ENCODE data around the gene DEXI. TPM values are rescaled to one million over a fixed set of nuclear protein-coding genes. Genes with fewer than 3 reads are reported as not detected.
A peak's percentile ranks its signal among the peaks of the same experiment; 100 is the strongest.

Gene DEXI
- total RNA-seq, 4 donors from 2014 or later, result 36.2 to 76.4 (median 56.0) TPM

- DNase-seq, result peak; percentile 86
- intact Hi-C loops (cut with DNase I; ENCODE audit: low total_unique reads), result no loop called here
Measured at GRCh38 chr16:10964039-10964890, 22.0 kb upstream of the DEXI start.

GRCh38 chr16:10961231-10961630 is 19.0 kb upstream of the DEXI start:
- no peaks in the 10 kb centered on the region for H3K9me3 ChIP-seq
- H3K27ac ChIP-seq, result peak overlapping the region; percentile 11 to 57 (median 50)
- H3K4me3 ChIP-seq, result no peak overlapping the region
- DNase-seq, result no peak
- in situ Hi-C loops (cut with MboI; ENCODE audit: low pct_ligation_motif_present in 1 of 4, low pct_unique_long_range_greater_than_20kb in 1 of 4, low sequenced_read_pairs in 3 of 4), result loop anchor here (10.0 to 25.0 kb wide), 4 partner anchors 294 to 576 kb away; partner anchors contain the start of gene SOCS1 (in 2 of the 4)
- peaks cover 0 to 11% (median 5%) of the 10 kb centered on the region in 4 donors for H3K4me1 ChIP-seq
- no peaks in the 10 kb centered on the region for H3K36me3 ChIP-seq
- intact Hi-C loops (cut with DNase I; ENCODE audit: low total_unique reads), result no loop called here
- WGBS, 2 donors (ENCODE audit: low coverage in 1 of 2), result 75 to 89% methylated on average over 3 to 7 of the region's 7 CpGs
- no peaks in the 10 kb centered on the region for H3K27me3 ChIP-seq
- TF ChIP-seq POLR2AphosphoS5 (IDR thresholded peaks at IDR 0.05), result peak in 1 of 3 donors; percentile 12
- no peak for TF ChIP-seq POLR2A (IDR thresholded peaks at IDR 0.05)
- no peak for TF ChIP-seq EP300 (IDR thresholded peaks at IDR 0.05; ENCODE audit: low read depth)
- TF ChIP-seq, protein P1, sequence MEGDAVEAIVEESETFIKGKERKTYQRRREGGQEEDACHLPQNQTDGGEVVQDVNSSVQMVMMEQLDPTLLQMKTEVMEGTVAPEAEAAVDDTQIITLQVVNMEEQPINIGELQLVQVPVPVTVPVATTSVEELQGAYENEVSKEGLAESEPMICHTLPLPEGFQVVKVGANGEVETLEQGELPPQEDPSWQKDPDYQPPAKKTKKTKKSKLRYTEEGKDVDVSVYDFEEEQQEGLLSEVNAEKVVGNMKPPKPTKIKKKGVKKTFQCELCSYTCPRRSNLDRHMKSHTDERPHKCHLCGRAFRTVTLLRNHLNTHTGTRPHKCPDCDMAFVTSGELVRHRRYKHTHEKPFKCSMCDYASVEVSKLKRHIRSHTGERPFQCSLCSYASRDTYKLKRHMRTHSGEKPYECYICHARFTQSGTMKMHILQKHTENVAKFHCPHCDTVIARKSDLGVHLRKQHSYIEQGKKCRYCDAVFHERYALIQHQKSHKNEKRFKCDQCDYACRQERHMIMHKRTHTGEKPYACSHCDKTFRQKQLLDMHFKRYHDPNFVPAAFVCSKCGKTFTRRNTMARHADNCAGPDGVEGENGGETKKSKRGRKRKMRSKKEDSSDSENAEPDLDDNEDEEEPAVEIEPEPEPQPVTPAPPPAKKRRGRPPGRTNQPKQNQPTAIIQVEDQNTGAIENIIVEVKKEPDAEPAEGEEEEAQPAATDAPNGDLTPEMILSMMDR (IDR thresholded peaks at IDR 0.05), result no peak

More at GRCh38 chr16:10964039-10964890, 22.0 kb upstream of the DEXI start:
- Histone ChIP-seq H3K9me3 (no peaks in the 10 kb centered on the region), H3K4me3 (no peak overlapping the region), H3K27me3 (no peaks in the 10 kb centered on the region), H3K4me1 (peaks cover 0 to 11% (median 5%) of the 10 kb centered on the region in 4 donors), H3K27ac (peak overlapping the region in 3 of 4 donors; percentile 8 to 56 (median 55)), H3K36me3 (no peaks in the 10 kb centered on the region)
- in situ Hi-C loops (cut with MboI; ENCODE audit: low pct_ligation_motif_present in 1 of 4, low pct_unique_long_range_greater_than_20kb in 1 of 4, low sequenced_read_pairs in 3 of 4), result loop anchor here (10.0 to 25.0 kb wide), 4 partner anchors 291 to 573 kb away; partner anchors contain the start of gene SOCS1 (in 2 of the 4)
- TF ChIP-seq POLR2A (IDR thresholded peaks at IDR 0.05), result no peak
- TF ChIP-seq, protein P1 (IDR thresholded peaks at IDR 0.05), result peak; percentile 90 to 96 (median 95)
- 25 to 79% methylated on average over 2 to 20 of the region's 20 CpGs for WGBS, 2 donors (ENCODE audit: low coverage in 1 of 2)

GRCh38 chr16:10959161-10959560 is 16.9 kb upstream of the DEXI start:
- H3K36me3 ChIP-seq, result no peaks in the 10 kb centered on the region
- in situ Hi-C loops (cut with MboI; ENCODE audit: low pct_ligation_motif_present in 1 of 4, low pct_unique_long_range_greater_than_20kb in 1 of 4, low sequenced_read_pairs in 3 of 4), result loop anchor here in 2 of 4 donors (25.0 kb wide), 2 partner anchors 403 to 578 kb away; a partner anchor contains a TSS
- intact Hi-C loops (cut with DNase I; ENCODE audit: low total_unique reads), result no loop called here
- TF ChIP-seq EP300 (IDR thresholded peaks at IDR 0.05; ENCODE audit: low read depth) (no peak), POLR2A (IDR thresholded peaks at IDR 0.05) (no peak), POLR2AphosphoS5 (IDR thresholded peaks at IDR 0.05) (no peak)
- TF ChIP-seq, protein P1 (IDR thresholded peaks at IDR 0.05), result no peak
- H3K4me3 ChIP-seq, result no peak overlapping the region
- no peak overlapping the region for H3K27ac ChIP-seq
- no peaks in the 10 kb centered on the region for H3K9me3 ChIP-seq
- peaks cover under 1 to 9% (median 4%) of the 10 kb centered on the region in 4 donors for H3K4me1 ChIP-seq
- no peaks in the 10 kb centered on the region for H3K27me3 ChIP-seq
- no peak for DNase-seq
- WGBS, 2 donors (ENCODE audit: low coverage in 1 of 2), result 79 to 88% methylated on average over 5 of the region's 5 CpGs

DNA sequence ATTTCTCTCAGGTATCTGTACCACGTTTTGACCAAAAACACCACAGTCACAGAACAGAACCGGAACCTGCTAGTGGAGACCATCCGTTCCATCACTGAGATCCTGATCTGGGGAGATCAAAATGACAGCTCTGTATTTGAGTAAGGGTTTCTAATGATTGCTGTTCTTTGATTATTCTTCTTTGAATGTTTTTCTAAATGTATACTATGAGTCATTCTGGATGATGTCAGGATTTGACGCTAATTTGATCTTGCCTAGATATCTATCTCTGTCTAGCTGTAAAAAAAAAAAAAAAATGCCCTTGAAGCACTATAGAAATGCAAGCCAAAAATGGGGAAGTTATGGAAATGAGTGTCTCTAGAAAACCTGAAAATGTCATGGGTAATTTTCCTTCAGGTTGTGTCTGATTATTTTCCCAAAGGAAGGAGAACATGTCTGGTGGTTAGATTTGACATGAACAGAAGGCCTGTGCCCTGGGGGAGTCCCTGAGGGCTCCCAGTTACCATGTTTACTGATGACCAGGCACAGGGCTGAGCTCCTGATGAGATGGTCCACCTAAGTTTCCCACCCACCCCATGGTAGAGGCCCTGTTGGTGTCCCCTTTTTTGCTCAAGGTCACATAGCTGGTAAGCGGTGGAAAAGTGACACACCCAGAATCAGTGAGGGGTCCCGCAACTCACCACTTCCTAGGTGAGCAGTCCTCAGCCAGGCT is 15.7 kb upstream of the DEXI start:
- intact Hi-C loops (cut with DNase I; ENCODE audit: low total_unique reads) (no loop called here), in situ Hi-C loops (cut with MboI; ENCODE audit: low pct_ligation_motif_present in 1 of 4, low pct_unique_long_range_greater_than_20kb in 1 of 4, low sequenced_read_pairs in 3 of 4) (loop anchor here in 2 of 4 donors (25.0 kb wide), 2 partner anchors 404 to 579 kb away; a partner anchor contains a TSS)
- H3K27ac ChIP-seq, result no peak overlapping the region
- no peaks in the 10 kb centered on the region for H3K36me3 ChIP-seq
- H3K4me1 ChIP-seq, result peaks cover 0 to 12% (median 8%) of the 10 kb centered on the region in 4 donors
- WGBS, 2 donors (ENCODE audit: low coverage in 1 of 2), result 76 to 77% methylated on average over 6 of the region's 6 CpGs
- TF ChIP-seq, protein P1 (IDR thresholded peaks at IDR 0.05), result no peak
- TF ChIP-seq EP300 (IDR thresholded peaks at IDR 0.05; ENCODE audit: low read depth) (no peak), POLR2AphosphoS5 (IDR thresholded peaks at IDR 0.05) (no peak), POLR2A (IDR thresholded peaks at IDR 0.05) (no peak)
- no peaks in the 10 kb centered on the region for H3K27me3 ChIP-seq
- DNase-seq, result no peak
- no peak overlapping the region for H3K4me3 ChIP-seq
- no peaks in the 10 kb centered on the region for H3K9me3 ChIP-seq
